ENCODE results near the gene ARID3C.

DNA sequence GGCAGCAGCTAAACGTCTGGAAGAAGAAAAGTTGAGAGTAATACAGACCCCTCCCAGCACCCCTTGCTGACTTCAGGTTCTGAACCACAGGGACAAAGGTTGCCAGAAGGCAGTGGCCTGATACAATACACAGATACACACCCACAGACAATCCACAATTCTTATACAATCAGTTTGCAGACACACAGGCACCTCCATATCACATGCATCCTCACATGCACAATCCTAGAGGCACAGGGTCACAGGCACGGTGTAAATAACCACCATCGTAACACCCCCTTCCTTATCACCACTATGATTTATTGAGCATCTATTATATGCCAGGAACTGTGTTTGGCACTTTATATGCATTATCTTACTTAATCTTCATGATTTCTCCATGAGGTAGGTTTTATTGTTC lies 47.5 kb downstream of the ARID3C start:
- no peak for TF ChIP-seq MXI1 (IDR thresholded peaks at IDR 0.05; ENCODE audit: low read depth, low read length)
- no peak for TF ChIP-seq POLR2AphosphoS5 (IDR thresholded peaks at IDR 0.05; ENCODE audit: low read depth, low read length)
- TF ChIP-seq GABPA (IDR thresholded peaks at IDR 0.05; ENCODE audit: low read depth), result no peak
- TF ChIP-seq TAF1 (IDR thresholded peaks at IDR 0.05; ENCODE audit: borderline replicate concordance, low read depth, low read length), result no peak
- TF ChIP-seq FOSL2 (IDR thresholded peaks at IDR 0.05; ENCODE audit: borderline replicate concordance, low read depth), result no peak
- TF ChIP-seq TEAD4 (IDR thresholded peaks at IDR 0.05; ENCODE audit: borderline replicate concordance, insufficient read depth), result no peak
